ENCODE results near the gene ZC3H7B. TPM values are rescaled to one million over a fixed set of nuclear protein-coding genes. Genes with fewer than 3 reads are reported as not detected.
A peak's percentile ranks its signal among the peaks of the same experiment; 100 is the strongest.

The ZC3H7B gene
- total and polyA plus RNA-seq, 7 donors = 12.0 to 34.1 (median 32.0) TPM

GRCh38 chr22:41302021-41302767, 869 bp downstream of the ZC3H7B start:
- no peak for TF ChIP-seq CTCF (IDR thresholded peaks at IDR 0.05)
- H3K4me3 ChIP-seq = peak overlapping the region; percentile 100
- intact Hi-C loops (cut with DNase I) = no loop called here
- H3K27ac ChIP-seq = peak overlapping the region; percentile 86
- DNase-seq (no peak), ATAC-seq (peak; percentile 2 to 23 (median 15))
- 1 to 2% (median 1%) methylated on average over 26 to 60 of the region's 60 CpGs for WGBS, 3 donors
- H3K4me1 ChIP-seq = peaks cover 29% of the 10 kb centered on the region
- peaks cover 0 to 5% of the 10 kb centered on the region in 2 donors for H3K36me3 ChIP-seq (ENCODE audit: insufficient read depth in 1 of 2, low read depth in 1 of 2)
- H3K9me3 ChIP-seq = no peaks in the 10 kb centered on the region
- H3K27me3 ChIP-seq (ENCODE audit: insufficient read depth in 3 of 3, low read length in 2 of 3) = no peaks in the 10 kb centered on the region

GRCh38 chr22:41302811-41303210, 1.5 kb downstream of the ZC3H7B start:
- Histone ChIP-seq H3K36me3 (ENCODE audit: insufficient read depth in 1 of 2, low read depth in 1 of 2) (peaks cover 0 to 5% of the 10 kb centered on the region in 2 donors), H3K4me3 (peak overlapping the region; percentile 100), H3K9me3 (no peaks in the 10 kb centered on the region), H3K4me1 (peaks cover 35% of the 10 kb centered on the region), H3K27ac (peak overlapping the region; percentile 86), H3K27me3 (ENCODE audit: insufficient read depth in 3 of 3, low read length in 2 of 3) (no peaks in the 10 kb centered on the region)
- no peak for TF ChIP-seq CTCF (IDR thresholded peaks at IDR 0.05)
- no peak for ATAC-seq
- no peak for DNase-seq
- WGBS, 3 donors = 10 to 13% (median 10%) methylated on average over 5 of the region's 5 CpGs
- intact Hi-C loops (cut with DNase I) = no loop called here

- TF ChIP-seq CTCF (IDR thresholded peaks at IDR 0.05) = no peak
- no peaks in the 10 kb centered on the region for H3K9me3 ChIP-seq
- H3K4me1 ChIP-seq = peaks cover 45% of the 10 kb centered on the region
- peak overlapping the region; percentile 54 for H3K27ac ChIP-seq
- peaks cover 0 to 5% of the 10 kb centered on the region in 2 donors for H3K36me3 ChIP-seq (ENCODE audit: insufficient read depth in 1 of 2, low read depth in 1 of 2)
- no peaks in the 10 kb centered on the region for H3K27me3 ChIP-seq (ENCODE audit: insufficient read depth in 3 of 3, low read length in 2 of 3)
- intact Hi-C loops (cut with DNase I) = no loop called here
- ATAC-seq (peak in 3 of 4 donors; percentile 54 to 62 (median 61)), DNase-seq (peak; percentile 62 to 75)
- H3K4me3 ChIP-seq = no peak overlapping the region
- WGBS, 3 donors = 85 to 93% (median 87%) methylated on average over 4 of the region's 4 CpGs
Measured at GRCh38 chr22:41305646-41306045, 4.3 kb downstream of the ZC3H7B start.

- ATAC-seq = peak; percentile 52 to 69 (median 63)
- DNase-seq = peak; percentile 40 to 76
- WGBS, 3 donors = 23 to 43% (median 26%) methylated on average over 3 of the region's 3 CpGs
- Histone ChIP-seq H3K27ac (peak overlapping the region; percentile 66), H3K27me3 (ENCODE audit: insufficient read depth in 3 of 3, low read length in 2 of 3) (no peaks in the 10 kb centered on the region), H3K36me3 (ENCODE audit: insufficient read depth in 1 of 2, low read depth in 1 of 2) (peaks cover 0 to 5% of the 10 kb centered on the region in 2 donors), H3K4me1 (peaks cover 35% of the 10 kb centered on the region), H3K4me3 (peak overlapping the region; percentile 15), H3K9me3 (no peaks in the 10 kb centered on the region)
- no peak for TF ChIP-seq CTCF (IDR thresholded peaks at IDR 0.05)
- intact Hi-C loops (cut with DNase I) = no loop called here
Measured at GRCh38 chr22:41308054-41308453, 6.7 kb downstream of the ZC3H7B start.

Measured in psoas muscle (tissue), 8 donors.